Activated naive CD4-positive, alpha-beta T cell treated with anti-CD3 and anti-CD28 coated beads, Interleukin-2, amount 50 U/mL, for 16 hours (primary cell): ENCODE measurements around the gene TMEM117.
"Not testable (repeated sequence)": the region's sequence is repeated elsewhere in the genome, so short reads cannot be mapped to it uniquely, and the experiment has no call there.

Source experiments
- DNase-seq: peaks from one replicate; pipeline ENCODE4 v3.0.0-alpha.2; 2020

Gene TMEM117

GRCh38 chr12:44029194-44029593, 193.3 kb downstream of the TMEM117 start:
- DNase-seq = no peak

GRCh38 chr12:44031472-44032185, 195.7 kb downstream of the TMEM117 start:
- DNase-seq = no peak

GRCh38 chr12:44034906-44035305, 199.0 kb downstream of the TMEM117 start:
- no peak for DNase-seq

GRCh38 chr12:44036875-44037443, 201.1 kb downstream of the TMEM117 start:
- no peak for DNase-seq

- no peak for DNase-seq
These were observed 202.5 kb downstream of the TMEM117 start for GRCh38 chr12:44038411-44038810.

GRCh38 chr12:44044491-44044890, 208.6 kb downstream of the TMEM117 start:
- not testable (repeated sequence) for DNase-seq

GRCh38 chr12:44046732-44047417, 211.0 kb downstream of the TMEM117 start:
- no peak for DNase-seq

- no peak for DNase-seq
These were observed 216.7 kb downstream of the TMEM117 start for GRCh38 chr12:44052554-44052953.

GRCh38 chr12:44053549-44054127, 217.8 kb downstream of the TMEM117 start:
- no peak for DNase-seq

- no peak for DNase-seq
These were observed 218.4 kb downstream of the TMEM117 start for GRCh38 chr12:44054281-44054680.

GRCh38 chr12:44058366-44058765, 222.5 kb downstream of the TMEM117 start:
- no peak for DNase-seq

- DNase-seq = no peak
These were observed 223.6 kb downstream of the TMEM117 start for GRCh38 chr12:44059476-44059875.

- no peak for DNase-seq
These were observed 227.8 kb downstream of the TMEM117 start for GRCh38 chr12:44063671-44064070.

GRCh38 chr12:44076871-44077270, 241.0 kb downstream of the TMEM117 start:
- DNase-seq = no peak

- no peak for DNase-seq
These were observed 241.4 kb downstream of the TMEM117 start for GRCh38 chr12:44077294-44077693.

GRCh38 chr12:44078273-44078672, 242.4 kb downstream of the TMEM117 start:
- no peak for DNase-seq

- DNase-seq = no peak
These were observed 252.8 kb downstream of the TMEM117 start for GRCh38 chr12:44088647-44089046.

- no peak for DNase-seq
These were observed 256.2 kb downstream of the TMEM117 start for GRCh38 chr12:44091948-44092606.

- DNase-seq = no peak
These were observed 262.9 kb downstream of the TMEM117 start for GRCh38 chr12:44098786-44099185.

- DNase-seq = no peak
These were observed 263.6 kb downstream of the TMEM117 start for GRCh38 chr12:44099486-44099885.

GRCh38 chr12:44100264-44100663, 264.4 kb downstream of the TMEM117 start:
- DNase-seq = no peak

GRCh38 chr12:44101475-44101874, 265.6 kb downstream of the TMEM117 start:
- DNase-seq = no peak

- no peak for DNase-seq
These were observed 279.0 kb downstream of the TMEM117 start for GRCh38 chr12:44114906-44115305.
